NCI-H748 (cell line): ENCODE results near the gene GATA2.

ENCODE experiments used
- DNase-seq: peaks from one replicate; lab custom pipeline; 2025; ENCODE audit not compliant: unreplicated experiment; lab: John Stamatoyannopoulos, UW

The GATA2 gene

DNA sequence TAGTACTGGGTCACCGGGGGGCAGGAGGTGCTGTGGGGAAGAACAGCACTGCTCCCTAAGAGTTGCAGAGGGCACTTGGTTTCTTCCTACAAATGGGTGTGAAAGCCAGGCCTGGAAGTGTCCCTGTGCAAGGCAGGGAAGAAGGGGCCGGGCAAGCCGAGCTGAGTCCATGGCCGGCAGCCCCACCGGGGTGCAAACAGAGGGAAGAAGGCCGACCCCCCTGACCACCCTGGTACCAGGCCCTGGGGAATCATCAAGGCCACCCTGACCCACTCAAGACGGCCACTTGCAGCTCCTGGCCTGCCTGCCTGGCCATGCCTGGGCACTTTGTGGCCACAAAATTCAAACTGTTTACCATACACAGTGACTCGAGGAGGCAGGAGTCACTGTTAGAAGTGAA is 17.6 kb downstream of the GATA2 start:
- no peak for DNase-seq

DNA sequence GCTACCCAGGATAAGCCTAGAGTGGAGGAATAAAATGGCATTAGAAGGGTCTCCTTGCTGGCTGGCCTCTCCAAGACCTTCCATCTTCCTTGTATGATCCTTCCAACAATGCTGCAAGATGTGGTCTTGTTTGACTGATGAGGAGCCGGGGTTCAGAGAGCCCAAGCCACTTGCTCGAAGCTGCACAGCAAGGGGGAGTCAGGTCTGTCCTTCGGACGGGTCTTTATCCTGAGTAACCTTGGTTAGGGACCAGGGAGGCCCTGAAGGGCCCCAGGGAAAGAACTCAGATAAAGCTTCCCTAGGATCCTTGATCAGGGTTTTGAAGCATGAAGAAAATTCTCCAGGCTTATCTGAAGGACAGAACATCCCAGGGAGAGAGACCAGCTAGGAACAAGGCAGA is 19.3 kb downstream of the GATA2 start:
- no peak for DNase-seq

DNA sequence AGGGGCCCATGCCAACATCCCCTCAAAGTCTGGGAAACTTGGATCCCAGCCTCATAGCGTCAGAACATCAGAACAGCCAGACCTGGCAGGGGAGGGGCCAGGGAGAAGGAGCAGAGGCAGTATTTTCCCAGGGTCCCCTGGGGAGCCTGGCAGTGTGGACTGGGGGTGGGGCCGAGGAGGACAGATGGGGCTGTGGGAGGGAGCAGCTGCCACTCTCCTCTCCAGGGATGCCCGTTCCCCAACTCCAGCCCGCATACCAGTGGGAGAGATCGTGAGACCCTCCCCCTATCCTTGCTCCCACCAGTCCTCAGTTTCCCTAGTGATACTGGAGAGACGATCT is 19.9 kb downstream of the GATA2 start:
- DNase-seq: no peak

DNA sequence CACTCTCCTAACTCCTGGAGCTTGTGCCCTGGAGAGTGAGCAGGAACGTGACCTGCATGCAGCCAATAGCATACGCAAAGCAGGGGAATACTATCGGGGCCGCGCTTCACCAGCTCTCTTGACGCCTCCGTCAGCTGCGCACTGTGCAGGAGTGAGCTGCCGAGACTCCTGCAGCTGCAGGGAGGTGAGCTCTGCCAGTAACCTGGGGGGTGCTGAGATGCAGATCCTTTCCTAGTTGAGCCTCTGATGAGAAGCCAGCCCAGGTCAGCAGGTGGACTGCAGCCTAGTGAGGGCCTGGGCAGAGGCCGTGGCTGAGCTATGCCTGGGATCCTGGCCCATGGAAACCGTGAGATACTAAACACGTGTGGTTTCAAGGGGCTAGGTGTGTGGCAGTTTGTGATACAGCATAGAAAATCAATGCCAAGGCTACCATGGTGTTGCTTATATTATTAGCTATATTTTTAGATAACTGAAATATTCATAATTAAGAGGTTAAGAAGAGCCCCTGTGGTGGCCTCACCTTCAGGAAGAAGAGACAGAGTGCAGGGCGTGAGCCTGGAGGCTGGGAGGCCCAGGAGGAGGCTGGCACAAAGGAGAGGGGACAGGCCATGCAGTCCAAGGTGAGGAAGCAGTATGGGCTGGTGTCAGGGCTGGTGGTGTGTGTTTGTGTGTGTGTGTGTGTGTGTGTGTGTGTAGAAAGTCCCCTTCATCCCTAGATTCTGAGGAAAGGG is 20.4 kb downstream of the GATA2 start:
- DNase-seq: no peak

DNA sequence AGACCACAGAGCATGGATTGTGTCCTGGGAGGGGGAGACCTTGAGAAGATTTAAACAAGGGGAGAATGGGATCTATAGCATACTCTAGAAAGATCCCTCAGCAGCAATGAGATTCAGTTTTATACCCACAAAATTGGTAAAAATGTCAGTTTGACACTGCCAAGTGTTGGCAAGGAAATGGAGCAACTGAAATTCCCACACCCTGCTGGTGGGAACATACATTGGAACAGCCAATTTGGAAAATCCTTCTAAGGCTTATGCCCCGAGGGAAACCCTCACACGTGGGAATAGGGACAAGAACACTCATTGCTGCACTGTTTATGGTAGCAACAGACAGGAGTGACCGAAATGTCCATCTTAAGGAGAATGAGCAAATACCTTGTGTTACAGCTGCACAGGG is 21.3 kb downstream of the GATA2 start:
- DNase-seq: no peak

DNA sequence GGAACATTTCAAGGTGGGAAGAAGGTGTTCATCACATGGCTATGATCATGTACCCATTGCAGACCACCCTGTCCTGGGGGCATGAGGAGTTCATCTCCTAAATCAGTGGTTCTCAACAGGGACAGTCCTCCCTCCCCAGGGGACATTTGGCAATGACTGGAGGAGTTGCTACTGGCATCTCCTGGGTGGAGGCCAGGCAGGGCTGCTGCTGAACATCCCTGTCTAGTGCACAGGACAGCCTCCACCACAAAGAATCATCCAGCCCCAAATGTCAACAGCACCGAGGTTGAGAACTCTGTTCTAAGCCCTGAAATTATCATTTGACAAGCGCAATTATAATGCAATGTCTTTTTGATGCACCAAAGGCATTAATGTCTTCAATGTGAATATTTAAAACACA is 21.9 kb downstream of the GATA2 start:
- DNase-seq: no peak

DNA sequence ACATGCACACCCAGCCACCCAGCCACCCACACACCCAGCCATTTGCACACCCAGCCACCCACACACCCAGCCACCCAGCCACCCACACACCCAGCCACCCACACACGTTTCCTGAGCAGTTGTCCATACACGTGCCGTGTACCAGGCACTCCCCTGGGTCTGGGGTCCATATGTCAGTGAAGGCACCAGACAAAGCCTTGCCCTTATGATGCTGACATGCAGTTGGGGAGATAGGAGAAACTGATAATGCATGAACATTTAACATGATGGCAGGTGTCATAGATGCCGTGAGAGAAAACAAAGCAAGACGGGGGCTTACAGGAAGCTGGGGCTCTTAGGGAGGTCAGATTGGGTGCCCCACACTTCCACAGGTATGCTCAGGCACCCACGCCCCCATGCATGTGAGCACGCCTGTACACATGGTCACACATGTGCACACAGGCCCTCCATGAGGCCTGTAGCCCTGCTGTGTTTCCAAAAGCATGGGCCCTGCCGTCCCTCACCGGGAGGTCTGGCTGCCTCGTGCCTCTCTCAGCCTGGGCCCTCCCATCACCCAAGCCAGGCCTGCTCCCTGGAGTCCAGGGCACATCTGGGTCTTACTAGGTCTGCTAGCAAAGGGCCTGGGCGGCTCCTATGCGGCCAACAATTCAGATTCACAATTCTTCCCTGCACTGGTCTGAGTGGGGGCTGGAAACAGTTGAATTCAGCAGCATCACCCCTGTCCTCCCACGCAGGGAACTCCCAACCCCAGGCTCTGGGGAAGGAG is 22.7 kb downstream of the GATA2 start:
- no peak for DNase-seq

DNA sequence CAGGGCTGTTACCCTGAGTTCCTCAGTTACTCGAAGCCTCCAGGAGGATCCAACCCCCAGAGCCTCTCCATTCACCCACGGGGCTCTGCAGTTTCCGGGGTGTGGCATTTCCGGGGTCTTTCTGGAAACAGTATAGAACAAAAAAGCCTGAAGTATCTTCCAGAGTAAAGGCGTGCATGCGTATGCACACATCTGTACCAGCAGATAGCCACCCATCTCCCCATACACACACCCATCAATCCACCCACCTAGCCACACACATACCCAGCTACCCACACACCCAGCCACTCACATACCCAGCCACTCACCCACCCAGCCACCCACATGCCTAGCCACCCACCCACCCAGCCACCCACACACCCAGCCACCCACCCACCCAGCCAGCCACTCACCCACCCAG is 23.4 kb downstream of the GATA2 start:
- no peak for DNase-seq

DNA sequence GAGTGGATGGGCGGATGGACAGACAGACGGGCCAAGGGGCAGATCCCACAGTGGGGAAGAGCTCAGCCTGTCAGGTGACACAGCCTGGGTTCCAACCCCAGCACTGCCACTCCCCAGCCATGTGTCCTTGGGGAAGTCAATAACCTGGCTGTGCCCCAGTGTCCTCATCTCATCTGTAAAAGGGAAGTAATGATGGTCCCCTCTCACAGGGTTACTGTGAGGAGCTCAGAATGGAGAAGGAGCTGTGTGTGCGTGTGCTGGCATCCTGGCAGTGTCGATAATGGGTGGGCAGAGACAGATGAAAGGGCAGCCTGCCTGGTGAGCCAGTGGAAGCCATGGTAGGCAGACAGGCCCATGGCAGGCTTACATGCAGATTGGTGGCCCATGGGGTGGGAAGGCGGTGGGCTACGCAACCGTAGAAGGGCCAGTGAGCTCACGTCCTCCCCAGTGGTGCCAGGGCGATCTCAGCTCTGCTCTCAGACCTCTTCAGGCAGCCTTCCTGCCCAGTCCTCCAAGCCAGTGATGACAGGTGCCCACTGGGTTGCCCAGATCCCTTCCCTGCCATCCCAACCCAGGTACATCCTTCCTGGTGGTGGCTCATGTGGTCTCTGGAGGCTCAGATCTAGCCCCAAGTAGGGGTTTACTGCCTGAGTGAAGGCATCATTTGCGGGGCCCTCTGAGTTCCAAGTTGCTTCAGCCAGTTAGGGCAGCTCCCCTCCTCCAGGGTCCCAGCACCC is 24.0 kb downstream of the GATA2 start:
- no peak for DNase-seq

DNA sequence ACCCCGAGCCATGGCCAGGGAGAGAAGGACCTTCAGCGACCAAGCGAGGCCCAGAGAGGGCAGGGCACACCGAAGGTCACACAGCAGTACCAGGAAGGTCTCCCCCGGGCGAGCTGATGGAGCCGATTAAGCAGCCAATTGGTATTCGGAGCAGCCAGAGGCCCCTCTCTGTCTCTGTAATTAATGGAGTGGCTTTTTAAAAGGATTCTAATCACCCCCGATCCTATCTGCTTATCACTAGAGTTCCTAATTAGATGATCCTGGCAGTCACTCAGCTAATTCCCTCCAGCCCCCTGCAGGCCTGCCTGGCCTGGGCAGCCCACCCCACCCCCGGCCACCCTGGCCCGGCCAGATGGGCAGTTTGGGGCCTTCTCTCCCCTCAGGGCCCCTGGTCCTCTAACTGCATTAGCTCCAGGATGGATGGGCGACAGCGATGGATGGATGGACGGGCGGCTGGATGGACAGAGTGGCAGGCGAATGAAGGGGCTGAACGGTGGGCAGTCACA is 24.7 kb downstream of the GATA2 start:
- no peak for DNase-seq

DNA sequence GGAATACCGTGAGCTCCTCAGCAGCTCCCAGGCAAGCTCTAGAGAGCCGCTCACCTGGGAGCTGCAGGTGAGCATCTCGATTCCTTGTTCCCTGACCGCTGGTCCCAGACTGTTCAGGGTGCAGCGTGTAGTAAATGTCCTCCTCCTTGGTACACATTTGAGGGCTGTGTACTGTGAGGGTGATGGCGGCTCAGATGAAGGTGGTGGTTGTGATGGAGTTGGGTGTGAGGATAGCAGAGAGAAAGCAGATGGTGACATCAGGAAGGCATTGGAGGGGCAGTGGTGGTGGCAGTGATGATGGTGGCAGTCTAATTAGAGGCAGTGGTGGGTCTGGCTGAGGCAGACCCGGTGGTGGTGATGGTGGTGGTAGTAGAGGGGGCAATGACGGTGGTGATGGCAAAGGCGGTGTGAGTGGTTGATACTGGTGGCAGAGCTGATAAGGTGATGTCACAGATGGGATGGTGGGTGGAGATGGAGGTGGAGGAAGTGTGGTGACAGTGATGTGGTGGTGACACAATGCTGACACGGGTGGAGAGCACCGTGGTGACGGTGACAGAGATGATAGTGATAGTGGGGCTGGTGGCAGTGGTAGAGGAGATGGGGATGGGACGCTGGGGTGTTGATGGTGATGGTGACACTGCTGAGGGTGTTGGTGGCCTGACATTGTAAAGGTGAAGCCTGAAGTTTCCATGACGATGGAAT is 26.0 kb downstream of the GATA2 start, which contains the start of gene DNAJB8:
Gene DNAJB8, minus strand, starts transcription at position 51 of the 702 bp plus-strand sequence. CDS start 3,645 bp downstream, outside the sequence.
- DNase-seq: no peak

DNA sequence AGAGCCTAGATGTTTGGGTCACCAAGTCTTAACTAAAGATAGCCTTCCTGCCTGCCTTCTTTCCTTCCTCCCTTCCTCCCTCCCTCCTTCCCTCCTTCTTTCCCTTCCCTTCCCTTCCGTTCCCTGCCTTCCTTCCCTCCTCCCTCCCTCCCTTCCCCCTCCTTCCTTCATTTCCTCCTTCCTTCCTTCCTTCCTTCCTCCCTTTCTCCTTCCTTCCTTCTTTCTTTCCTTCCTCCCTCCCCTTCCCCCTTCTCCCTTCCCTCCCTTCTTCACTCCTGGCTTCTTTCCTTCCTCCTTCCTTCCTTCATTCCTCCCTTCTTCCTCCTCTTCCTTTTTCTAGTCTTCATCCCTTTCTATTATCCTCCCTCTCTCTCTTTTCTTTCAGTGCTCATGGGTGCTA is 28.3 kb downstream of the GATA2 start:
- no peak for DNase-seq

DNA sequence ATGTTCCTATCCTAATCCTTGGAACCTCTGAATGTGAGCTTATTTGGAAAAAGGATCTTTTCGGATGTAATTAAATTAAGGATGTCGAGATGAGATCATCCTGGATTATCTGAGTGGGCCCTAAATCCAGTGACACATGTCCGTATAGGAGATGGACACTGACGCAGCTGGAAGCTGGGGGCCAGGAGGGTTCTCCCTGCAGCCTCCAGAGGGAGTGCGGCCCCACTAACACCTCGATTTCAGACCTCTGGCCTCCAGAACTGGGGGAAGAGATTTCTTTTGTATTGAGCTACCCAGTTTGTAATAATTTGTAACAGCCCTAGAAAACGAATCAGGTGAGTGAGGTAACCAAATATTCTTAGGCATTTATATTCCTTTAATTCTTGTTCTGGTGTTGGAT is 28.8 kb downstream of the GATA2 start:
- DNase-seq: no peak

DNA sequence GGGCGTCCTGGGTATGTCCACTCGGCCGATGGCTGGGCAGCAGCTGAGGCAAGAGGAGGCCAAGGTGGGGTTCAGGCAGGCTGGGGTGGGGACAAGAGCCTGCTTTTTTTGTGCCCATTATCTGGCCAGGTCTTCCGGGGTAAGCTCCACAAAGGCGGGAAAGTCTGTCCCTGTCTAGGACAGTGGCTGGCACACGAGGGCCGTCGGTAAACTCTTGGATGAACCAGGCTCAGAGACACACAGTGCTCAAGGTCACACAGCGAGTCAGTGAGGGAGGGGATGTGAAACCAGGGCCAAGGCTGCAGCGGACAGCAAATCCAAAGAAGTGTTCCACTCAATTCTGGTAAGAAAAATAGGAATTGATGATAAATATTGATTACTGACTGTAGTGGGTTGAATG is 29.2 kb downstream of the GATA2 start:
- no peak for DNase-seq

DNA sequence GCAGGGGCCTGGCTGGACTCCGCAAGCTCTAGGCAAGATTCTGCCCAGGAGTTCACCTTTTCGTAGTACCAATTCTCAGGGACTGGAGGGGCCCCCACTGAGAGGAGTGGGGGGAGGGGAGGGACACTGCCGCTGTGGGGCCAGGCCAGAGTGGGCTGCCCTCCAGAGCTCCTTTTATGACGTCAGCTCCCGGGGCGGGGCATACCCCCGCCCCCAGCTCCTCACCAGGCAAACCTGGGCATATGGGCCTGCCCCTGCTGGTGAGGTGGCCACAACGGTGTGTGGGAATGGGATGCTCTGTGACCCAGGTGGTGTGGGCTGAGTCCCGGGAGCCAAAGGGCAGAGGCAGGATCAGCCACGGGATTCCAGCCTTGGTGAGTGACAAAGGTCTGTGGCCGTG is 29.6 kb downstream of the GATA2 start:
- DNase-seq: no peak

DNA sequence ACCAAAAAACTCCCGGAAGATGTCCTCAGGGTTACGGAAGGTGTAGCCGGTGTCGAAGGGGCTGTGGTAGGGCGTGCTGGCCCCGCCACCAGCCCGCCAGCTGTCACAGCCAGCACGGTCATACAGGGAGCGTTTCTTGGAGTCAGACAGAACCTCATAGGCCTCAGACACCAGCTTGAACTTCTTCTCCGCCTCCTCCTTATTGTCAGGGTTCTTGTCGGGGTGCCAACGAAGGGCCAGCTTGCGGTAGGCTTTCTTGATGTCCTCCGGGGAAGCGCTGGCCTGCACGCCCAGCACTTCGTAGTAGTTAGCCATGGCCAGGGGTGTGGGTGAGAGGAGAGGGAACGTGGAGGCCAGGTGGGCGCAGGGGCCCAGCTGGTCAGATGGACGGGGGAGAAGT is 30.1 kb downstream of the GATA2 start:
- no peak for DNase-seq

DNA sequence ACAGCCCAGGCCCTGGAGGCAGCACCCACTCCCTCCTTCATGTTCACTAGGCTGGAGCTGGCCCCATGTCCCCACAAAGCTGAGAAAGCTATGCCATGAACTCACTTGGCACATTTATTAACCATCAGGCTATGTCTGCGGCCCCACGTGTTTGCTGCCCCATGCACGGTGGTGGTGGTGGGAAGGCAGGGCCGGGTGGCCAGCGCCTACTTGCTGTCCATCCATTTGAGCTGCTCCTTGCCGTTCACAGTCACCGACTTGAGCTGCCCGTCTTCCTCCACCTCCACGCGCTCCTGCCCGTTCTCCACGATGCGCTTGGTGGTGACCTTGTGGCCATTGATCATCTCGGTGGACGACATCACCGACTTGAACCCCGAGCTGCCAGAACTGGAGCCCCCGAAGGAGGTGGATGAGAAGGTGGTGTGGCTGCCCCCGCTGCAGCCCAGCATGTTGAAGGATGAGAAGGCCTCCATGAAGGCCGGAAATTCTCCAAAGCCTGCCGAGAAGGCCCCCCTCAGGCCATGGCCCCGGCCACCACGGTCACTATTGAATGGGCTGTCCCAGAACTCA is 30.6 kb downstream of the GATA2 start:
- no peak for DNase-seq

DNA sequence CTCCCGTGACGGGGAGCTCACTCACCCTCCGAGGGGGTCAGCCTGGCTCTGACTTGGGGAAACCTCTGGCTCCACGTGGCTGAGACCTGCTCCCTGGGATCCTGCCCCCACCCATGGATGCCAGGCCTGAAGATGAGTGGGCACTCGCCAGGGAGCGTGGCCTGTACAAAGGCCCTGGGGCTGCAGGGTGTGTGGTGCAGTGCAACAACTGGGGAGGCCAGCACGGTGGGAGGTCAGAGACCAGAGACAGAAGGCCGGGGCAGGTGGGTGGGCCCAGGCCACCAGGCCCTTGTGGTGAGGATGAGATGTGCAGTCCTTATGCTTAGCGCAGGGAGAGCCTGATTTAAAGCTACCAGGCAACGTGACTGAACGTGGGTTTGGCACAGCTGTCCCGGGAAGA is 31.3 kb downstream of the GATA2 start:
- no peak for DNase-seq

DNA sequence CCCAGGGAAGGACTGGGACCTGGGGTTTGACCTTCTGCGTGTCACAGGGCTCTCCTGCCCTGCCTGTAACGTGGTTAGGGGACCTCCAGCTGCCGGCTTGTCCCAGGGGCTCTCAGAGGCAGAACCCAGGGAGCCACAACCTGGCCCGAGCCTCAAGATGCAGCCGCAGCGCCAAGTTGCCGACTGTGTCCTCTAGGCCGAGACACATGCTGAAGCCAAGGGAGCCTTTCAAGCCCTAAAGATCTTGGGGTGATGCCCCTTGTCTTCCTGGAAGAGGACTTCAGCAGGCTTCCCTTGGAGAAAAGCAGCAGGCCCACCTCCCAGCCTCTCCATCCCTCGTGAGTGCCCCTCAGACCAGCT is 33.6 kb downstream of the GATA2 start:
- DNase-seq: no peak

DNA sequence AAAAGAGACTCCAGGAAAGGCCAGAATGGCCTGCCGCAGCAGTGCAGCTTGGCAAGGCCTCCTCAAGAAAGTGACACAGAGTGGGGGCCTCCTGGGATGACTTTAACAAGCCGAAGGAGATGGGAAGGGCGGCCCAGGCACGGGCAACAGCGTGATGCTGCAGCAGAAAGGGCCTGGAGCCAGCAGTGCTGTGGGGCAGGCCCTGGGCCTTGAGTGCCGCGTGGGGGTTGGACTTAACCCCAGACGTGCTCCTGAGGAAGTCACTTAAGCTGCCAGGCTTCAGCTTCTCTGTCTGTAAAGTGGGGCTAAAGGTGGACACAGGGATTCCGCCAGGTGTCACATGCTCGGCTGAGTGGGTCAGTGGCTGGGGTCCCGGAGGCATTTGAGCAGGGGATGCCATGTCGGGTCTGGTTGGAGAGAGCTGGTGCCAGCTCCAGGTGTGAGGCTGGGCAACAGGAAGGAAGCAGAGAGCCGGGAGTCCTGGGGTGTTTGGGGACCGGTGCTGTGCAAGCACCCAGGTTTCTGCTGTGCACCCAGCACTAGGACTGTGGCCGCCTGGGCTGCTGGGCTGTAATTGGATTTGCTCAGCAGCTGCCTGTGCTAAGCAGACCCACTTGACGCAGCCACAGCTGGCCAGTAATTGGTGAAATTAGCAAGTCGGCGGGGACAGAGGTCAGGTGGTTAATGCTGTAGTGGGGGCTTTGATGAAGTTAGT is 34.1 kb downstream of the GATA2 start:
- DNase-seq: no peak
